Measurements from ENCODE around the gene TMEM60.

The TMEM60 gene

DNA sequence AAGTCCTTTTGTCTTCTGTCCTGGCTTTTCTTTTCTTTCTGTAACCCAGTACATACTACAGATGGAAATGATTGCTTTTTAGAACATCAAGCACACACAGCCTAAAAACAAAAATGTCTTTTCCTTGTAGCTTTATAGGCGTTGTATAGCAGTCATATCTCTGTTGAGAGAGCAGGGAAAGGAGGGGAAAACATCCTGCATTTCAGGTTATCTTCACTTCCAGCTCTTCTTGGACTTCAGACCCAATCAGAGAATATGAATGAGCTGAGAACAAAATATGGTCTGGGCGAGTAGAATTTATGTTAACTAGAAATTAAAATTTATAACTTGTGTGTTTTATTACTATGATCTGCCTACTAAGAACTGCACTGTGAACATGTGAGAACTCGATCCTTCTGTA is 14.7 kb downstream of the TMEM60 start:
- no peak overlapping the region for H3K4me3 ChIP-seq (ENCODE audit: low read depth, low read length)
- no peak for DNase-seq (ENCODE audit: low read depth)

DNA sequence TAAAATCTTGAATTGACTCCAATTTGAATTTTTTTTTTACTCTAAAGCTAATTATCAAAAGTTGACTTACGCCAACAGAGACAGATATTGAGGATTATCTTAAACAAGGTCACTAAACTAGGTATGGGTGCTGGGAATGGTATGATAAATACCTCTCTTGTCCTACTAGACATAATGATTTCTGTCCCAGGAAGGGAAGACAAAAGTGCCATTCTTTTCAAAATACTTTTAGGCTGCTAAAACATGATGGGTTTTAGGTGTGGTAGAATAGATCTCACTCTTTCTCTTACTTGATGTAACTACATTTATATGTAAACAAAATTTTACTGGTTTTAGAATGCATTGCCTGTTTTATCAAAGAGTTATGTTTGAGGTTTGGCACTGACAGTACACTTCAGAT is 15.1 kb downstream of the TMEM60 start:
- DNase-seq (ENCODE audit: low read depth), result no peak
- H3K4me3 ChIP-seq (ENCODE audit: low read depth, low read length), result no peak overlapping the region

DNA sequence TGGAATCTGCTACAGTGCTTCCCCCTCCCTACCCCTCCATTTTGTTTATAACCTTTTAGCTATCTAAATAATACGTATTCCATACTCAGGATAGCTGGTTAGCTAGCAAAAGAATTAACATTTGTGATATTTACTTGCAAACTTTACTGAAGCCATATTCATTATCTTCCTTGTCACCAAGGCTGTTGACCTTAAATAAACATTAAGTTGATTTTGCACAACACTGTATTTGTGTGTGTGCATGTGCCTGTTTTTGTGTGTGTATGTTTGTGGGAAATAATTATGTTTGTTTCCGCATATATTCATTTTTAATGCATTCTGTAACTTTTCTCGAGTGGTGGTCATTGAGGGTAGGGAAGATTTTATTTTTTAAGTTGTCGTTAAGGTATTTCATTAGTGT is 15.9 kb downstream of the TMEM60 start:
- no peak for DNase-seq (ENCODE audit: low read depth)
- no peak overlapping the region for H3K4me3 ChIP-seq (ENCODE audit: low read depth, low read length)

DNA sequence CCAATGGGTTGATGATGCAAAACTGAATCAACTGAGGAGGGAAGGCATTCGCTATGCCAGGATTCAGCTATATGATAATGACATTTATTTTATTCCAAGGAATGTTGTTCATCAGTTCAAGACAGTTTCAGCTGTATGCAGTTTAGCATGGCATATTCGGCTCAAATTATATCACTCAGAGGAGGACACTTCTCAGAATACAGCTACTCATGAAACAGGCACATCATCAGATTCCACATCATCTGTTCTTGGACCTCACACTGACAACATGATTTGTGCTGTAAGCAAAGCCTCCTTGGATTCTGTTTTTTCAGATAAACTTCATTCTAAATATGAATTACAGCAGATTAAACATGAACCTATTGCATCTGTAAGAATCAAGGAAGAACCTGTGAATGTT is 19.7 kb downstream of the TMEM60 start:
- DNase-seq (ENCODE audit: low read depth), result no peak
- no peak overlapping the region for H3K4me3 ChIP-seq (ENCODE audit: low read depth, low read length)

DNA sequence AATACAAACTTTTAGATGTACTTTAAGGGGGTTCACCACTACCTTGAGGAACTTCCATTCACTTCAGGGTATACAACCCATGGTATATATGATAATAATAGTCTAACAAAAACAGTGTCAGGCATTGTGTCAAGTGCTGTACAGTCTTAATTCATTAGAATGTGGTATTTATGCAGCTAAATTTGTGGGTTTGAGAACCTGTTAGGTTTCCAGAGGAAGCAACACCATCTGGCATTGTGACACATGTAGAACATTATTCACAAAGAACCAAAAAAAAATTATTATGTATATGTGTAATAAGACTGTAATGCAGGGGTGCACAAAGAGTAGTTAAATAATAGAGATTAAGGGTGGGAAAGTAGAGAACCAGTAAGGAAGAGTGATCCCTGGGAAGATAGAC is 26.3 kb downstream of the TMEM60 start:
- DNase-seq (ENCODE audit: low read depth), result no peak

DNA sequence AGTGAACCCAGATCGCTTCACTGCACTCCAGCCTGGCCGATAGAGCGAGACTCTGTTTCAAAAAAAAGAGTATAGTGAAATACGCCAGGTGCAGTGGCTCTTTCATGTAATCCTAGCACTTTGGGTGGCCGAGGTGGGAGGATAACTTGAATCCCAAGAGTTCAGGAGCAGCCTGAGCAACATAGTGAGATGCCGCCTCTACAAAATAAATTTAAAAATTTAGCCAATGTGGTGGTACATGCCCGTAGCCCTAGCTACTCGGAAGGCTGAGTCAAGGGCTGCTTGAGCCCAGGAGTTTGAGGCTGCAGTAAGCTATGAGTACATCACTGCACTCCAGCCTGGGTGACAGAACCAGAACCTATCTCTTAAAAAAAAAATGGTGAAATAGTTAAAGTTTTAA is 27.9 kb downstream of the TMEM60 start:
- no peak overlapping the region for H3K4me3 ChIP-seq (ENCODE audit: low read depth, low read length)
- no peak for DNase-seq (ENCODE audit: low read depth)

More for the DNA sequence above, 26.3 kb downstream of the TMEM60 start:
- H3K4me3 ChIP-seq (ENCODE audit: low read depth, low read length), result no peak overlapping the region

- no peak for DNase-seq (ENCODE audit: low read depth)
- H3K4me3 ChIP-seq (ENCODE audit: low read depth, low read length), result no peak overlapping the region
Observed at GRCh38 chr7:77766801-77767605, 31.2 kb downstream of the TMEM60 start.

- H3K4me3 ChIP-seq (ENCODE audit: low read depth, low read length), result no peak overlapping the region
- no peak for DNase-seq (ENCODE audit: low read depth)
Observed at GRCh38 chr7:77765906-77766800, 32.1 kb downstream of the TMEM60 start.

- no peak overlapping the region for H3K4me3 ChIP-seq (ENCODE audit: low read depth, low read length)
- no peak for DNase-seq (ENCODE audit: low read depth)
Observed at GRCh38 chr7:77765481-77765880, 32.8 kb downstream of the TMEM60 start.

DNA sequence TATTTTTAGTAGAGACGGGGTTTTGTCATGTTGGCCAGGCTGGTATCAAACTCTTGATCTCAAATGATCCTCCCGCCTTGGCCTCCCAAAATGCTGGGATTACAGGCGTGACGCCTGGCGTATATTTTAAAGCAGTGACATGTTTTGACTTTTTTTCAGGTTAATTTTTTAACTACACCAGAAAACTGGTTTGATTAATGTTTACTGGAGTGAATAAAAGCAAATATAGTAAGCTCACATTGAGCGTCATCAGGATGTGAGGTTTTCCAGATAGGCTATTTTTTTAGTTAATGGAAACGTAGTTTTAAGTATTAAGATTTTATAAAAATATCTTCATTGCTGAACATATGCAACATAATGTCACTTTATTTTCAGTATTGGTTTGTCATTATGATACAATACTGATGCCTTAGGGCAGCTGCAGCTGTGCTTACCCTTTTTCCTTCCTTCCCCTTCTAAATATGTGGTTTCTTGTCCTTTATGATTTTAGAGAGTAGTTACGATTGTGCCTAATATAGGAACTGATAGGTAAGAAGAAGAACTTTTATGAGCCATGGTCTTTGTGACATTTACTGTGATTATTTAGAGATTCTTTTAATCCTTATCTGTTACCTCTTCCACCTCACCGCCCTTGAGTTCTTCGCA is 37.3 kb downstream of the TMEM60 start:
- DNase-seq (ENCODE audit: low read depth), result no peak
- no peak overlapping the region for H3K4me3 ChIP-seq (ENCODE audit: low read depth, low read length)

DNA sequence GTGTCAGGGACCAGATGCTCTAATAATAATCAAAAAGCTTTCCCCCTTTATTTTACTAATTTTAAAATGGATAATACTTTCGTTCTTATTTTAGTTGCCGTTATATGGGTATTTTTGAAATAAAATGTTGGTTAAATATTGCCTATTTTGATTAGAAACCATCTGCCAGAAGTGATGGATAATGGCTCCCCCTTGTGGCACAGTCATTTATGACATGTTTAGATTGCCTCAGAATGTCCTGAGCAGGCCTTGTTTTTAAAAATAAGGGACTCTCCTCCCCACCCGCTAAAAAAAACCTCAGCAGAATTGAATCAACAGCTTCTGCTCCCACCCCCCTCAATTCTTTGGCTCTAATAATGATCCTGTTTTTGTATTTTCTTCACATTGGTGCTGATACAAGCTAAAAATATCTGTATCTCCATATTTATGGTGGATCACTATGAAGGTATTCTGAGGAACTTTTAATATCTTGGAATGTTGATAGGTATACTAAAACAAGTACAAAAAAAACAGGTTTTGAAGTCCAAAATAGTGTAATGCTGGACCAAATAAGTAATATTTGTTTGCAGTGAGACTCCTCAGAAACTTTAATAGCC is 38.8 kb downstream of the TMEM60 start:
- H3K4me3 ChIP-seq (ENCODE audit: low read depth, low read length), result no peak overlapping the region
- DNase-seq (ENCODE audit: low read depth), result peak; percentile 25

GRCh38 chr7:77757589-77757988 is 40.6 kb downstream of the TMEM60 start:
- H3K4me3 ChIP-seq (ENCODE audit: low read depth, low read length), result no peak overlapping the region
- no peak for DNase-seq (ENCODE audit: low read depth)

DNA sequence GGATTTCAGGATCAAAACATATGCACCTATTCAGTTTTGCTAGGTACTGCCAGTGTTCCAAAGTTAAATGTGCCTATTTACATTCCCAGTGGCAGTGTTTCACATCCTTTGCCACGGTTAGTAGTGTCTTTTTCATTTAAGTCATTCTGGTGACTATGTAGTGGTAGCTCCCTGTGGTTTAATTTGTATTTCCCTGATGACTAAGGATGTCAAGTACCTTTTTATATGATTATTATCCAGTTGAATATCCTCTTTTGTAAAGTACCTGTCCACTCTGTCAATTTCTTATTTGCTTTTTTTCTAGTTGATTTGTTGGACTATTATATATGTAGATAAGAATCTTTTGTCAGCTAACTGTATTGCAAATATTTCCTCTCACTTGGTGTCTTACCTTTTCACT is 45.1 kb downstream of the TMEM60 start:
- DNase-seq (ENCODE audit: low read depth), result no peak
- H3K4me3 ChIP-seq (ENCODE audit: low read depth, low read length), result no peak overlapping the region

GRCh38 chr7:77752016-77752415 is 46.2 kb downstream of the TMEM60 start:
- no peak overlapping the region for H3K4me3 ChIP-seq (ENCODE audit: low read depth, low read length)
- DNase-seq (ENCODE audit: low read depth), result no peak

DNA sequence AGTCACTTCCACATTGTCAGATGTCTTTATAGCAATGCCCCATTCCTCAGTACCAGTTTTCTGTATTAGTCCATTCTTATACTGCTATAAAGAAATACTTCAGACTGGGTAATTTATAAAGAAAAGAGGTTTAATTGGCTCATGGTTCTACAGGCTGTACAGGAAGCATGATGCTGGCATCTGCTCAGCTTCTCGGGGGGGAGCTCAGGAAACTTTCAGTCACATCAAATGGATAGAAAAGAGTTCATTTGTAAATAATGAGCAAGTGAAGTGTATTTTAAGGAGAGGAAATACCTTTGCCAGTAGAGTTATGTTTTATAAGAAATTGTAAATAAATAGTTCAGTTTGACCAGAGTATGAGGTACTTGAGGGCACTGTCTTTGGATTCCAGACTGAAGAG is 50.5 kb downstream of the TMEM60 start:
- no peak for DNase-seq (ENCODE audit: low read depth)
- H3K4me3 ChIP-seq (ENCODE audit: low read depth, low read length), result no peak overlapping the region

DNA sequence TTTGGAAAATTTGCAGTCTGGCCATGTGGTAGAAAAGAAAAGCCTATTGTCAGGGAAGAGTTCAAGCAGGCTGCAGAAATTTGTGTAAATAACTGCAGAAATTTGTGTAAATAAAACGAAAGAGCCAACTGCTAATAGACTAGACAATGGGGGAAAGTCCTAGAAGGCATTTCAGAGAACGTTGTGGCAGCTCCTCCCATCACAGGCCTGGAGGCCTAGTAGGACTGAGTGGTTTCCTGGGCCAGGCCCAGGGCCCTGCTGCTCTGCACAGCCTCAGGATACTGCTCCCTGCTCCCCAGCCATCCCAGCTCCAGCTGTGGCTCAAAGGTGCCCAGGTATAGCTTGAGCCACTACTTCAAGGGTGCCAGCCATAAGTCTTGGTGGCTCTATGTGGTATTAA is 51.1 kb downstream of the TMEM60 start:
- no peak for DNase-seq (ENCODE audit: low read depth)
- no peak overlapping the region for H3K4me3 ChIP-seq (ENCODE audit: low read depth, low read length)

DNA sequence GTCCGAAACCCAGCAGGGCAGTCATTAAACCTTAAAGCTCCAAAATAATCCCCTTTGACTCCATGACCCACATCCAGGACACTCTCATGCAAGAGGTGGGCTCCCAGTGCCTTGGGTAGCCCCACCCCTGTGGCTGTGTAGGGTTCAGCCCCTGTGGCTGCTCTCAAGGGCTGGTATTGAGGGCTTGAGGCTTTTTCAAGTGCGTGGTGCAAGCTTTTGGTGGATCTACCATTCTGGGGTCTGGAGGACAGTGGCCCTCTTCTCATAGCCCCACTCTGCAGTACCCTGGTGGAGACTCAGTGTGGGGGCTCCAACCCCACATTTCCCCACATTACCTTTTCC is 51.4 kb downstream of the TMEM60 start:
- DNase-seq (ENCODE audit: low read depth), result no peak

DNA sequence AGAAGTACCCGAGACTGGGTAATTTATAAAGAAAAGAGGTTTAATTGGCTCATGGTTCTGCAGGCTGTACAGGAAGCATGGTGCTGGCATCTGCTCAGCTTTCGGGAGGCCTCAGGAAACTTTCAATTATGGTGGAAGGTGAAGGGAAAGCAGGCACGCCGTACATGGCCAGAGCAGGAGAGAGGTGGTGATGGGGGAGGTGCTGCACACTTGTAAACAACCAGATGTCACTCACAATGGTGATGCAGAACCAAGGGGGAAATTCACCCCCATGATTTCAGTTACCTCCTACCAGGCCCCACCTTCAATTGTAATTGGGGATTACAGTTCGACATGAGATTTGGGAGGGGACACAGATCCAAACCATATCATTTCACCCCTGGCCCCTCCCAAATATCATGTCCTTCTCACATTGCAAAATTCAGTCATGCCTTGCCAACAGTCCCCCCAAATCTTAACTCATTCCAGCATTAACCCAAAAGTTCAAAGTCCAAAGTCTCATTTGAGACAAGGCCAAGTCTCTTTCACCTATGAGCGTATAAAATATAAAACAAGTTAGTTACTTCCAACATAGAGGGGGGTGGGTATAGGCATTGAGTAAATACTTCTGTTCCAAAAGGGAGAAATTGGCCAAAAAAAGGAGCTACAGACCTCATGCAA is 51.9 kb downstream of the TMEM60 start:
- DNase-seq (ENCODE audit: low read depth), result no peak
- H3K4me3 ChIP-seq (ENCODE audit: low read depth, low read length), result no peak overlapping the region

More for the DNA sequence above, 51.4 kb downstream of the TMEM60 start:
- no peak overlapping the region for H3K4me3 ChIP-seq (ENCODE audit: low read depth, low read length)

GRCh38 chr7:77745746-77746145 is 52.5 kb downstream of the TMEM60 start:
- no peak overlapping the region for H3K4me3 ChIP-seq (ENCODE audit: low read depth, low read length)
- no peak for DNase-seq (ENCODE audit: low read depth)

All from skeletal muscle cell (primary cell).